CD4-positive, alpha-beta T cell (primary cell): ENCODE measurements around the gene ZFP69. TPM values are rescaled to one million over a fixed set of nuclear protein-coding genes. Genes with fewer than 3 reads are reported as not detected.
A peak's percentile ranks its signal among the peaks of the same experiment; 100 is the strongest.

Experiments
- ATAC-seq: fragments of 200-7000 bp; cut with Tn5 transposase; one replicate; pipeline ENCODE4 v1.10.0; 2022; ENCODE audit warnings: mild to moderate bottlenecking; ENCODE audit not compliant: poor library complexity
- CTCF ChIA-PET: fragments of 350-600 bp; sonication (Branson Sonifier 250); formaldehyde crosslinking; loops from one replicate; lab custom pipeline; 2021; ENCODE audit warnings: antibody characterized with exemption, inconsistent platforms; lab: Charles Lee
- POLR2A ChIA-PET: fragments of 350-600 bp; sonication (Branson Sonifier 250); formaldehyde crosslinking; loops from one replicate; lab custom pipeline; 2021; ENCODE audit warnings: antibody characterized with exemption, inconsistent platforms; lab: Charles Lee
- DNase-seq, 14 experiments: peaks; one replicate each; pipeline ENCODE4 v3.0.0-alpha.2; 2013 to 2020; ENCODE audit warnings: mixed read lengths in 2 of 14
- H3K27ac ChIP-seq, 2 donors: one replicate each; pipeline versions ENCODE4 v1.5.1 to v1.7.0; 2013; ENCODE audit warnings: low read length in 2 of 2, low read depth in 1 of 2, mild to moderate bottlenecking in 1 of 2
- H3K27me3 ChIP-seq, 2 experiments: 1 replicate in 1 of 2; 2 replicates in 1 of 2; pipeline versions ENCODE4 v1.6.1 to v1.7.0; 2013; ENCODE audit warnings: low read length in 2 of 2, control low read depth in 1 of 2, mild to moderate bottlenecking in 1 of 2, moderate library complexity in 1 of 2; ENCODE audit not compliant: insufficient read depth in 2 of 2, control insufficient read depth in 1 of 2
- H3K36me3 ChIP-seq: one replicate; pipeline ENCODE4 v1.6.1; 2013; ENCODE audit warnings: low read length, control low read depth; ENCODE audit not compliant: insufficient read depth
- H3K4me1 ChIP-seq: one replicate; pipeline ENCODE4 v1.6.1; 2013; ENCODE audit warnings: low read length, control low read depth; ENCODE audit not compliant: insufficient read depth
- H3K4me3 ChIP-seq: one replicate; pipeline ENCODE4 v1.5.1; 2013; ENCODE audit warnings: mild to moderate bottlenecking, low read length, moderate library complexity
- H3K9me3 ChIP-seq, 2 experiments: 1 replicate in 1 of 2; 2 replicates in 1 of 2; pipeline versions ENCODE4 v1.6.1 to v1.7.0; 2013; ENCODE audit warnings: low read length in 2 of 2, mild to moderate bottlenecking in 2 of 2, control low read depth in 1 of 2, moderate library complexity in 1 of 2; ENCODE audit not compliant: control insufficient read depth in 1 of 2, insufficient read depth in 1 of 2
- H3K27ac Mint-ChIP-seq: one replicate; pipeline ENCODE4 v1.8.0; 2020; ENCODE audit warnings: mixed read lengths
- H3K27me3 Mint-ChIP-seq: one replicate; pipeline ENCODE4 v1.8.0; 2021; ENCODE audit warnings: mixed read lengths
- H3K36me3 Mint-ChIP-seq: one replicate; pipeline ENCODE4 v1.8.0; 2021; ENCODE audit warnings: low read depth, mixed read lengths
- H3K4me1 Mint-ChIP-seq: one replicate; pipeline ENCODE4 v1.8.0; 2021; ENCODE audit warnings: low read depth, mixed read lengths
- H3K4me3 Mint-ChIP-seq: one replicate; pipeline ENCODE4 v1.8.0; 2020; ENCODE audit warnings: mild to moderate bottlenecking, mixed read lengths
- H3K9me3 Mint-ChIP-seq: one replicate; pipeline ENCODE4 v1.8.0; 2020; ENCODE audit warnings: mixed read lengths
- intact Hi-C, 2 experiments: fragments of 100-400 bp; cut with DNase I in 1 of 2; cut with micrococcal nuclease in 1 of 2; formaldehyde crosslinking; loops; one replicate each; pipeline versions ENCODE4 v1.15.1 to v1.9.0; 2023 to 2025; cut with DNase I, micrococcal nuclease
- total RNA-seq, 174 experiments: library from RNA in 2 of 174; stranded (reverse) in 2 of 174; gene quantifications; one replicate each; pipeline ENCODE4 v1.2.3 and lab custom pipeline; 2021 to 2026
- TF ChIP-seq, protein P1 (sequence below): fragments of 200-600 bp; IDR thresholded peaks from one replicate; pipeline ENCODE4 v1.8.0; 2022; ENCODE audit warnings: antibody characterized with exemption, mild to moderate bottlenecking

ZFP69 gene
- total RNA-seq, 2 experiments from 2014 or later: 1.1 to 1.4 TPM

GRCh38 chr1:40439247-40439646 lies 37.8 kb upstream of the ZFP69 start:
- H3K27me3 Mint-ChIP-seq: no peaks in the 10 kb centered on the region
- no peak overlapping the region for H3K4me3 Mint-ChIP-seq
- H3K36me3 Mint-ChIP-seq: no peaks in the 10 kb centered on the region
- intact Hi-C loops: loop anchor here (2.0 kb wide), 2 partner anchors 286 to 294 kb away; no protein-coding TSS in a partner anchor
- no peak overlapping the region for H3K4me3 ChIP-seq
- ChIA-PET POLR2A (interaction anchor here (1.2 kb wide), 1 partner anchor 92 kb away, joined by 4 read pairs; the partner anchor contains the start of gene ZNF684), CTCF (interaction anchor here (1.2 to 2.5 kb wide), 5 partner anchors 12 to 286 kb away, joined by 3 to 14 read pairs (median 4); partner anchors contain the start of gene ZFP69B)
- H3K9me3 Mint-ChIP-seq: no peaks in the 10 kb centered on the region
- no peak overlapping the region for H3K27ac Mint-ChIP-seq
- no peaks in the 10 kb centered on the region for H3K36me3 ChIP-seq
- no peak overlapping the region for H3K27ac ChIP-seq
- no peaks in the 10 kb centered on the region for H3K4me1 Mint-ChIP-seq
- H3K9me3 ChIP-seq: no peaks in the 10 kb centered on the region
- TF ChIP-seq, protein P1, sequence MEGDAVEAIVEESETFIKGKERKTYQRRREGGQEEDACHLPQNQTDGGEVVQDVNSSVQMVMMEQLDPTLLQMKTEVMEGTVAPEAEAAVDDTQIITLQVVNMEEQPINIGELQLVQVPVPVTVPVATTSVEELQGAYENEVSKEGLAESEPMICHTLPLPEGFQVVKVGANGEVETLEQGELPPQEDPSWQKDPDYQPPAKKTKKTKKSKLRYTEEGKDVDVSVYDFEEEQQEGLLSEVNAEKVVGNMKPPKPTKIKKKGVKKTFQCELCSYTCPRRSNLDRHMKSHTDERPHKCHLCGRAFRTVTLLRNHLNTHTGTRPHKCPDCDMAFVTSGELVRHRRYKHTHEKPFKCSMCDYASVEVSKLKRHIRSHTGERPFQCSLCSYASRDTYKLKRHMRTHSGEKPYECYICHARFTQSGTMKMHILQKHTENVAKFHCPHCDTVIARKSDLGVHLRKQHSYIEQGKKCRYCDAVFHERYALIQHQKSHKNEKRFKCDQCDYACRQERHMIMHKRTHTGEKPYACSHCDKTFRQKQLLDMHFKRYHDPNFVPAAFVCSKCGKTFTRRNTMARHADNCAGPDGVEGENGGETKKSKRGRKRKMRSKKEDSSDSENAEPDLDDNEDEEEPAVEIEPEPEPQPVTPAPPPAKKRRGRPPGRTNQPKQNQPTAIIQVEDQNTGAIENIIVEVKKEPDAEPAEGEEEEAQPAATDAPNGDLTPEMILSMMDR: no peak
- no peaks in the 10 kb centered on the region for H3K4me1 ChIP-seq
- DNase-seq (no peak), ATAC-seq (no peak)
- no peaks in the 10 kb centered on the region for H3K27me3 ChIP-seq

- H3K27me3 ChIP-seq: no peaks in the 10 kb centered on the region
- CTCF ChIA-PET: interaction anchor here (1.4 to 2.1 kb wide), 3 partner anchors 11 to 82 kb away, joined by 3 to 10 read pairs (median 6); partner anchors contain the start of genes ZFP69 and ZNF684
- no peaks in the 10 kb centered on the region for H3K36me3 ChIP-seq
- peaks cover 21 to 22% of the 10 kb centered on the region in 2 experiments for H3K9me3 ChIP-seq
- peak within 1 kb of the TSS; percentile 51 to 70 for H3K27ac ChIP-seq
- peaks cover 17% of the 10 kb centered on the region for H3K4me1 ChIP-seq
- POLR2A ChIA-PET: interaction anchor here (0.7 to 2.3 kb wide), 12 partner anchors 16 to 711 kb away, joined by 3 to 8 read pairs (median 5); partner anchors contain the start of genes EXO5, PPIE, RLF and ZFP69
- DNase-seq: peak; percentile 70 to 93 (median 82)
- no peaks in the 10 kb centered on the region for H3K27me3 Mint-ChIP-seq
- intact Hi-C loops: loop anchor here in 1 of 2 experiments (2.0 to 5.0 kb wide), 2 partner anchors 57 to 81 kb away; partner anchors contain the start of genes EXO5 and ZNF684
- H3K9me3 Mint-ChIP-seq: peaks cover 13% of the 10 kb centered on the region
- peaks cover 27% of the 10 kb centered on the region for H3K4me1 Mint-ChIP-seq
- H3K4me3 Mint-ChIP-seq: peak within 1 kb of the TSS; percentile 91
- H3K27ac Mint-ChIP-seq: peak within 1 kb of the TSS; percentile 84
- ATAC-seq: peak; percentile 65
- TF ChIP-seq, protein P1: no peak
- H3K36me3 Mint-ChIP-seq: peaks cover 57% of the 10 kb centered on the region
- H3K4me3 ChIP-seq: peak within 1 kb of the TSS; percentile 78
Observed at GRCh38 chr1:40449684-40450494, 27.2 kb upstream of the ZFP69 start, which contains the start of gene ZFP69B. Gene ZFP69B, plus strand, starts transcription at chr1:40450476. Its CDS starts 486 bp downstream, at chr1:40450962.

GRCh38 chr1:40450495-40451237 lies 26.4 kb upstream of the ZFP69 start:
- H3K27ac ChIP-seq: peak overlapping the region; percentile 49 to 70
- DNase-seq (peak; percentile 16 to 87 (median 68)), ATAC-seq (peak; percentile 74)
- Mint-ChIP-seq H3K27me3 (no peaks in the 10 kb centered on the region), H3K27ac (peak overlapping the region; percentile 84), H3K9me3 (peaks cover 17% of the 10 kb centered on the region), H3K4me3 (peak overlapping the region; percentile 91), H3K4me1 (peaks cover 27% of the 10 kb centered on the region), H3K36me3 (peaks cover 62% of the 10 kb centered on the region)
- no peaks in the 10 kb centered on the region for H3K36me3 ChIP-seq
- TF ChIP-seq, protein P1: no peak
- ChIA-PET CTCF (interaction anchor here (1.4 to 2.1 kb wide), 3 partner anchors 12 to 81 kb away, joined by 3 to 10 read pairs (median 6); partner anchors contain the start of genes ZFP69 and ZNF684), POLR2A (interaction anchor here (0.7 to 2.3 kb wide), 14 partner anchors 16 to 712 kb away, joined by 3 to 8 read pairs (median 5); partner anchors contain the start of genes EXO5, PPIE, RLF and ZFP69)
- peaks cover 17% of the 10 kb centered on the region for H3K4me1 ChIP-seq
- H3K9me3 ChIP-seq: peaks cover 22 to 23% of the 10 kb centered on the region in 2 experiments
- peak overlapping the region; percentile 78 for H3K4me3 ChIP-seq
- no peaks in the 10 kb centered on the region for H3K27me3 ChIP-seq
- intact Hi-C loops: loop anchor here in 1 of 2 experiments (2.0 to 5.0 kb wide), 2 partner anchors 57 to 80 kb away; partner anchors contain the start of genes EXO5 and ZNF684
